ENCODE results near the gene YEATS2. TPM values are rescaled to one million over a fixed set of nuclear protein-coding genes. Genes with fewer than 3 reads are reported as not detected.

The YEATS2 gene
- total and polyA plus RNA-seq, 2 experiments from 2014 or later = 15.2 to 72.8 TPM

DNA sequence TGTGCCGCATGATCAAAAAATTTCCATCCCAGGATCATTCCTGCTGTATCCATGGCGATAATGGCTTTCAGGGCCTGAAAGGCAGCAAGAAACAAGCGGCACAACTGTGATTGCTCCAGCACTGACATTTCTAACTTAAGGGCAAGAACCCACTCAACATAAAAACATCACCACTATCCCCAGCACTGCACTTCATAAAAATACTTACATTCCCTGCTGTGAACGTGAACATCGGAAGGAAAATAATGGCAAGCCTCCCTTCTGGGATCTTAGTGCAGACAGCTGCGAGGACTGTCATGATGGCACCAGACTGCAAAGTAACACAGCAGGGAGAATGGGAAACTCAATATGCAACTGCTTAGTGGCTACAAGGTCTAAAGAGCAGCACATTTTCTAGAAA, 135.9 kb downstream of the YEATS2 start:
- no peak overlapping the region for H3K4me2 ChIP-seq
- H3K4me1 Mint-ChIP-seq = no peaks in the 10 kb centered on the region
- peaks cover 42% of the 10 kb centered on the region for H3K36me3 Mint-ChIP-seq (ENCODE audit: low read depth)
- H3K4me3 Mint-ChIP-seq = no peak overlapping the region
- no peaks in the 10 kb centered on the region for H3K4me1 ChIP-seq (ENCODE audit: insufficient read depth)
- H3K27ac ChIP-seq (ENCODE audit: low read depth) = no peak overlapping the region
- no peaks in the 10 kb centered on the region; the same call in 1 of the 2 replicates for H3F3A ChIP-seq (replicated peaks; ENCODE audit: low read depth)
- peaks cover 2% of the 10 kb centered on the region for H3K27me3 Mint-ChIP-seq (ENCODE audit: insufficient read depth, low read depth, poor library complexity)
- H3K79me2 ChIP-seq (replicated peaks; ENCODE audit: insufficient read depth) = no peaks in the 10 kb centered on the region
- H3K9me2 ChIP-seq (ENCODE audit: insufficient read depth) = no peaks in the 10 kb centered on the region
- no peak for TF ChIP-seq JUNB (IDR thresholded peaks at IDR 0.05; ENCODE audit: unreplicated experiment)
- no peak for TF ChIP-seq STAT1 (IDR thresholded peaks at IDR 0.05; ENCODE audit: unreplicated experiment)
- TF ChIP-seq, protein P1, sequence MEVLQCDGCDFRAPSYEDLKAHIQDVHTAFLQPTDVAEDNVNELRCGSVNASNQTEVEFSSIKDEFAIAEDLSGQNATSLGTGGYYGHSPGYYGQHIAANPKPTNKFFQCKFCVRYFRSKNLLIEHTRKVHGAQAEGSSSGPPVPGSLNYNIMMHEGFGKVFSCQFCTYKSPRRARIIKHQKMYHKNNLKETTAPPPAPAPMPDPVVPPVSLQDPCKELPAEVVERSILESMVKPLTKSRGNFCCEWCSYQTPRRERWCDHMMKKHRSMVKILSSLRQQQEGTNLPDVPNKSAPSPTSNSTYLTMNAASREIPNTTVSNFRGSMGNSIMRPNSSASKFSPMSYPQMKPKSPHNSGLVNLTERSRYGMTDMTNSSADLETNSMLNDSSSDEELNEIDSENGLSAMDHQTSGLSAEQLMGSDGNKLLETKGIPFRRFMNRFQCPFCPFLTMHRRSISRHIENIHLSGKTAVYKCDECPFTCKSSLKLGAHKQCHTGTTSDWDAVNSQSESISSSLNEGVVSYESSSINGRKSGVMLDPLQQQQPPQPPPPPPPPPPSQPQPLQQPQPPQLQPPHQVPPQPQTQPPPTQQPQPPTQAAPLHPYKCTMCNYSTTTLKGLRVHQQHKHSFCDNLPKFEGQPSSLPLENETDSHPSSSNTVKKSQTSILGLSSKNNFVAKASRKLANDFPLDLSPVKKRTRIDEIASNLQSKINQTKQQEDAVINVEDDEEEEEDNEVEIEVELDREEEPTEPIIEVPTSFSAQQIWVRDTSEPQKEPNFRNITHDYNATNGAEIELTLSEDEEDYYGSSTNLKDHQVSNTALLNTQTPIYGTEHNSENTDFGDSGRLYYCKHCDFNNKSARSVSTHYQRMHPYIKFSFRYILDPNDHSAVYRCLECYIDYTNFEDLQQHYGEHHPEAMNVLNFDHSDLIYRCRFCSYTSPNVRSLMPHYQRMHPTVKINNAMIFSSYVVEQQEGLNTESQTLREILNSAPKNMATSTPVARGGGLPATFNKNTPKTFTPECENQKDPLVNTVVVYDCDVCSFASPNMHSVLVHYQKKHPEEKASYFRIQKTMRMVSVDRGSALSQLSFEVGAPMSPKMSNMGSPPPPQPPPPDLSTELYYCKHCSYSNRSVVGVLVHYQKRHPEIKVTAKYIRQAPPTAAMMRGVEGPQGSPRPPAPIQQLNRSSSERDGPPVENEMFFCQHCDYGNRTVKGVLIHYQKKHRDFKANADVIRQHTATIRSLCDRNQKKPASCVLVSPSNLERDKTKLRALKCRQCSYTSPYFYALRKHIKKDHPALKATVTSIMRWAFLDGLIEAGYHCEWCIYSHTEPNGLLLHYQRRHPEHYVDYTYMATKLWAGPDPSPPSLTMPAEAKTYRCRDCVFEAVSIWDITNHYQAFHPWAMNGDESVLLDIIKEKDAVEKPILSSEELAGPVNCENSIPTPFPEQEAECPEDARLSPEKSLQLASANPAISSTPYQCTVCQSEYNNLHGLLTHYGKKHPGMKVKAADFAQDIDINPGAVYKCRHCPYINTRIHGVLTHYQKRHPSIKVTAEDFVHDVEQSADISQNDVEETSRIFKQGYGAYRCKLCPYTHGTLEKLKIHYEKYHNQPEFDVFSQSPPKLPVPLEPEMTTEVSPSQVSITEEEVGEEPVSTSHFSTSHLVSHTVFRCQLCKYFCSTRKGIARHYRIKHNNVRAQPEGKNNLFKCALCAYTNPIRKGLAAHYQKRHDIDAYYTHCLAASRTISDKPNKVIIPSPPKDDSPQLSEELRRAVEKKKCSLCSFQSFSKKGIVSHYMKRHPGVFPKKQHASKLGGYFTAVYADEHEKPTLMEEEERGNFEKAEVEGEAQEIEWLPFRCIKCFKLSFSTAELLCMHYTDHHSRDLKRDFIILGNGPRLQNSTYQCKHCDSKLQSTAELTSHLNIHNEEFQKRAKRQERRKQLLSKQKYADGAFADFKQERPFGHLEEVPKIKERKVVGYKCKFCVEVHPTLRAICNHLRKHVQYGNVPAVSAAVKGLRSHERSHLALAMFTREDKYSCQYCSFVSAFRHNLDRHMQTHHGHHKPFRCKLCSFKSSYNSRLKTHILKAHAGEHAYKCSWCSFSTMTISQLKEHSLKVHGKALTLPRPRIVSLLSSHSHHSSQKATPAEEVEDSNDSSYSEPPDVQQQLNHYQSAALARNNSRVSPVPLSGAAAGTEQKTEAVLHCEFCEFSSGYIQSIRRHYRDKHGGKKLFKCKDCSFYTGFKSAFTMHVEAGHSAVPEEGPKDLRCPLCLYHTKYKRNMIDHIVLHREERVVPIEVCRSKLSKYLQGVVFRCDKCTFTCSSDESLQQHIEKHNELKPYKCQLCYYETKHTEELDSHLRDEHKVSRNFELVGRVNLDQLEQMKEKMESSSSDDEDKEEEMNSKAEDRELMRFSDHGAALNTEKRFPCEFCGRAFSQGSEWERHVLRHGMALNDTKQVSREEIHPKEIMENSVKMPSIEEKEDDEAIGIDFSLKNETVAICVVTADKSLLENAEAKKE (CRISPR knock-in tag; IDR thresholded peaks at IDR 0.05) = no peak
- TF ChIP-seq ZNF114 (CRISPR knock-in tag; IDR thresholded peaks at IDR 0.05) = no peak
- no peak for TF ChIP-seq EZH2 (IDR thresholded peaks at IDR 0.05; ENCODE audit: low read depth, unreplicated experiment)
- TF ChIP-seq, protein P2, sequence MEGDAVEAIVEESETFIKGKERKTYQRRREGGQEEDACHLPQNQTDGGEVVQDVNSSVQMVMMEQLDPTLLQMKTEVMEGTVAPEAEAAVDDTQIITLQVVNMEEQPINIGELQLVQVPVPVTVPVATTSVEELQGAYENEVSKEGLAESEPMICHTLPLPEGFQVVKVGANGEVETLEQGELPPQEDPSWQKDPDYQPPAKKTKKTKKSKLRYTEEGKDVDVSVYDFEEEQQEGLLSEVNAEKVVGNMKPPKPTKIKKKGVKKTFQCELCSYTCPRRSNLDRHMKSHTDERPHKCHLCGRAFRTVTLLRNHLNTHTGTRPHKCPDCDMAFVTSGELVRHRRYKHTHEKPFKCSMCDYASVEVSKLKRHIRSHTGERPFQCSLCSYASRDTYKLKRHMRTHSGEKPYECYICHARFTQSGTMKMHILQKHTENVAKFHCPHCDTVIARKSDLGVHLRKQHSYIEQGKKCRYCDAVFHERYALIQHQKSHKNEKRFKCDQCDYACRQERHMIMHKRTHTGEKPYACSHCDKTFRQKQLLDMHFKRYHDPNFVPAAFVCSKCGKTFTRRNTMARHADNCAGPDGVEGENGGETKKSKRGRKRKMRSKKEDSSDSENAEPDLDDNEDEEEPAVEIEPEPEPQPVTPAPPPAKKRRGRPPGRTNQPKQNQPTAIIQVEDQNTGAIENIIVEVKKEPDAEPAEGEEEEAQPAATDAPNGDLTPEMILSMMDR (conservative IDR thresholded peaks at IDR 0.05; ENCODE audit: low read depth in 2 of 2) = no peak
- no peak for TF ChIP-seq CREB1 (CRISPR knock-in tag; IDR thresholded peaks at IDR 0.05; ENCODE audit: low read depth)
- no peak for TF ChIP-seq NANOG (IDR thresholded peaks at IDR 0.05; ENCODE audit: borderline replicate concordance)
- no peak for TF ChIP-seq POLR2AphosphoS5 (IDR thresholded peaks at IDR 0.05; ENCODE audit: low read depth)
- TF ChIP-seq, protein P3, sequence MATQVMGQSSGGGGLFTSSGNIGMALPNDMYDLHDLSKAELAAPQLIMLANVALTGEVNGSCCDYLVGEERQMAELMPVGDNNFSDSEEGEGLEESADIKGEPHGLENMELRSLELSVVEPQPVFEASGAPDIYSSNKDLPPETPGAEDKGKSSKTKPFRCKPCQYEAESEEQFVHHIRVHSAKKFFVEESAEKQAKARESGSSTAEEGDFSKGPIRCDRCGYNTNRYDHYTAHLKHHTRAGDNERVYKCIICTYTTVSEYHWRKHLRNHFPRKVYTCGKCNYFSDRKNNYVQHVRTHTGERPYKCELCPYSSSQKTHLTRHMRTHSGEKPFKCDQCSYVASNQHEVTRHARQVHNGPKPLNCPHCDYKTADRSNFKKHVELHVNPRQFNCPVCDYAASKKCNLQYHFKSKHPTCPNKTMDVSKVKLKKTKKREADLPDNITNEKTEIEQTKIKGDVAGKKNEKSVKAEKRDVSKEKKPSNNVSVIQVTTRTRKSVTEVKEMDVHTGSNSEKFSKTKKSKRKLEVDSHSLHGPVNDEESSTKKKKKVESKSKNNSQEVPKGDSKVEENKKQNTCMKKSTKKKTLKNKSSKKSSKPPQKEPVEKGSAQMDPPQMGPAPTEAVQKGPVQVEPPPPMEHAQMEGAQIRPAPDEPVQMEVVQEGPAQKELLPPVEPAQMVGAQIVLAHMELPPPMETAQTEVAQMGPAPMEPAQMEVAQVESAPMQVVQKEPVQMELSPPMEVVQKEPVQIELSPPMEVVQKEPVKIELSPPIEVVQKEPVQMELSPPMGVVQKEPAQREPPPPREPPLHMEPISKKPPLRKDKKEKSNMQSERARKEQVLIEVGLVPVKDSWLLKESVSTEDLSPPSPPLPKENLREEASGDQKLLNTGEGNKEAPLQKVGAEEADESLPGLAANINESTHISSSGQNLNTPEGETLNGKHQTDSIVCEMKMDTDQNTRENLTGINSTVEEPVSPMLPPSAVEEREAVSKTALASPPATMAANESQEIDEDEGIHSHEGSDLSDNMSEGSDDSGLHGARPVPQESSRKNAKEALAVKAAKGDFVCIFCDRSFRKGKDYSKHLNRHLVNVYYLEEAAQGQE (IDR thresholded peaks at IDR 0.05; ENCODE audit: unreplicated experiment) = no peak
- no peak for TF ChIP-seq ZNF331 (CRISPR knock-in tag; IDR thresholded peaks at IDR 0.05; ENCODE audit: low read depth)
- TF ChIP-seq, protein P4, sequence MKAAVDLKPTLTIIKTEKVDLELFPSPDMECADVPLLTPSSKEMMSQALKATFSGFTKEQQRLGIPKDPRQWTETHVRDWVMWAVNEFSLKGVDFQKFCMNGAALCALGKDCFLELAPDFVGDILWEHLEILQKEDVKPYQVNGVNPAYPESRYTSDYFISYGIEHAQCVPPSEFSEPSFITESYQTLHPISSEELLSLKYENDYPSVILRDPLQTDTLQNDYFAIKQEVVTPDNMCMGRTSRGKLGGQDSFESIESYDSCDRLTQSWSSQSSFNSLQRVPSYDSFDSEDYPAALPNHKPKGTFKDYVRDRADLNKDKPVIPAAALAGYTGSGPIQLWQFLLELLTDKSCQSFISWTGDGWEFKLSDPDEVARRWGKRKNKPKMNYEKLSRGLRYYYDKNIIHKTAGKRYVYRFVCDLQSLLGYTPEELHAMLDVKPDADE (IDR thresholded peaks at IDR 0.05) = no peak
- no peak for TF ChIP-seq EZH2phosphoT487 (IDR thresholded peaks at IDR 0.05; ENCODE audit: unreplicated experiment)
- H3K4me3 ChIP-seq = no peak overlapping the region
- H3K27ac Mint-ChIP-seq = no peak overlapping the region
- ATAC-seq = no peak
- peaks cover 4% of the 10 kb centered on the region for H4K20me1 ChIP-seq (replicated peaks; ENCODE audit: insufficient read depth)
- H3K36me3 ChIP-seq (ENCODE audit: insufficient read depth) = peaks cover 3% of the 10 kb centered on the region; the same call in 1 of the 2 replicates
- DNase-seq (ENCODE audit: low spot score) = no peak
- no peak overlapping the region for H2AFZ ChIP-seq
- no peaks in the 10 kb centered on the region for H3K27me3 ChIP-seq (ENCODE audit: insufficient read depth)
- H3K9me3 Mint-ChIP-seq = no peaks in the 10 kb centered on the region

Measured in GM23338 (cell line).